Vagina (tissue), 2 donors: ENCODE measurements around the gene STARD13.

ENCODE experiments used
- POLR2A ChIP-seq, 2 donors: fragments of 450-650 bp; IDR thresholded peaks; one replicate each; pipeline ENCODE4 v1.6.1; 2017; ENCODE audit warnings: antibody characterized with exemption in 2 of 2, mild to moderate bottlenecking in 2 of 2, moderate library complexity in 2 of 2
- TF ChIP-seq, protein P1 (sequence below), 3 experiments: fragments of 450-650 bp in 2 of 3; fragments of 200-600 bp in 1 of 3; sonication (generic) in 1 of 3; IDR thresholded peaks; one replicate each; pipeline ENCODE4 v1.5.1; 2017 to 2019; ENCODE audit warnings: antibody characterized with exemption in 3 of 3, mild to moderate bottlenecking in 2 of 3, moderate library complexity in 2 of 3

DNA sequence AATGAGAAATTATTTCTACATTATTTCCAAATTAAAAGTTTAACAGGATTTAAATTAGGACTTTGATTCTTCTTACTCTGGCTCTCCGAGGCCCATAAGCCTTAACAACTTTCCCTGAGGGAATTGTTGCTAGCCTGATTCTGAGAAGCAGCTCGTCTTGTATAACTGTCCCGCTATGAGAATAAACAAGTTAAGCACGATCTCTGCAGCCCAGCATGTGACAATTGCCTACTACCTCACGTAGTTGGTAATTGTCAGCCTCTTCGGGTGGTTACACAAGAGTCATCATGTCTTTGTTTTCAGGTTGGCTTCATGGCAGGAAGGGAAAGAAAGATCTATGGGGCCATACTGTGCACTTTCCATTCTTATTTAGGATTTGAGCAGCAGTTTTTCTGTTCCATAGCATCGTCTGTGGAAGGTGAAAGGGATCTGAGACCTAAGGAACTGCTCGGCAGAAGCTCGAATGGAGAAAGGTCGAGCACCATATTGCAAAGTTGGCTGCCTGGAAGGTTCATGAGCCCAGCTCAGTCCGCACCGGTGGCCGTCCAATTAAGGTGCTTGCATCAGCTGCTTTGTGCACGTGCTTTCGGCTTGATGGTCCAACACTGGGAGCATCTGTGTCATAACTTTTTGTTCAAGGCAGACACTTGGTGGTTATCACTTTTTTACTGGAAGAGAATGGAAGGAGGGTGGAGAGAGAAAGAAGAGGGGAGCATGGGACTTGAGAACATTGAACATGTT is 1.8 kb upstream of the STARD13 start:
- no peak for TF ChIP-seq POLR2A (IDR thresholded peaks at IDR 0.05)
- TF ChIP-seq, protein P1, sequence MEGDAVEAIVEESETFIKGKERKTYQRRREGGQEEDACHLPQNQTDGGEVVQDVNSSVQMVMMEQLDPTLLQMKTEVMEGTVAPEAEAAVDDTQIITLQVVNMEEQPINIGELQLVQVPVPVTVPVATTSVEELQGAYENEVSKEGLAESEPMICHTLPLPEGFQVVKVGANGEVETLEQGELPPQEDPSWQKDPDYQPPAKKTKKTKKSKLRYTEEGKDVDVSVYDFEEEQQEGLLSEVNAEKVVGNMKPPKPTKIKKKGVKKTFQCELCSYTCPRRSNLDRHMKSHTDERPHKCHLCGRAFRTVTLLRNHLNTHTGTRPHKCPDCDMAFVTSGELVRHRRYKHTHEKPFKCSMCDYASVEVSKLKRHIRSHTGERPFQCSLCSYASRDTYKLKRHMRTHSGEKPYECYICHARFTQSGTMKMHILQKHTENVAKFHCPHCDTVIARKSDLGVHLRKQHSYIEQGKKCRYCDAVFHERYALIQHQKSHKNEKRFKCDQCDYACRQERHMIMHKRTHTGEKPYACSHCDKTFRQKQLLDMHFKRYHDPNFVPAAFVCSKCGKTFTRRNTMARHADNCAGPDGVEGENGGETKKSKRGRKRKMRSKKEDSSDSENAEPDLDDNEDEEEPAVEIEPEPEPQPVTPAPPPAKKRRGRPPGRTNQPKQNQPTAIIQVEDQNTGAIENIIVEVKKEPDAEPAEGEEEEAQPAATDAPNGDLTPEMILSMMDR (IDR thresholded peaks at IDR 0.05): no peak
